Measurements from ENCODE around the gene ARHGEF9. TPM values are rescaled to one million over a fixed set of nuclear protein-coding genes. Genes with fewer than 3 reads are reported as not detected.

ARHGEF9 gene
- total and polyA plus RNA-seq, 10 of the 15 experiments (the other 5 are each of a cell fraction or from before 2014, with no cell fraction given) = 3.2 to 25.2 (median 14.3) TPM

- ATAC-seq (peak; percentile 96), DNase-seq (ENCODE audit: low read depth, low spot score) (peak; percentile 73), FAIRE-seq (no peak)
- 30% methylated on average over 44 of the region's 44 CpGs for WGBS (ENCODE audit: insufficient coverage, insufficient replicate concordance, low lambda C conversion rate, missing lambda C conversion rate)
- H3K4me1 ChIP-seq (ENCODE audit: control insufficient read depth, insufficient read depth, low read length) = peaks cover 4% of the 10 kb centered on the region; the same call in 1 of the 2 replicates
- no peaks in the 10 kb centered on the region for H3K27me3 ChIP-seq (replicated peaks in 1 of 2; ENCODE audit: control insufficient read depth in 2 of 2, insufficient read depth in 2 of 2, low read length in 1 of 2)
- ChIA-PET CTCF (interaction anchor here (2.4 kb wide), 1 partner anchor 68 kb away, joined by 8 read pairs; no protein-coding TSS in a partner anchor), RAD21 (ENCODE audit: unreplicated experiment) (interaction anchor here (0.7 to 1.8 kb wide), 2 partner anchors 12 to 55 kb away, joined by 5 read pairs; no protein-coding TSS in a partner anchor), POLR2A (interaction anchor here (1.1 to 3.5 kb wide), 3 partner anchors 11 to 408 kb away, joined by 3 to 24 read pairs (median 4); no protein-coding TSS in a partner anchor), SMC1A (ENCODE audit: uncharacterized antibody, unreplicated experiment) (interaction anchor here (1.1 kb wide), 2 partner anchors 11 to 13 kb away, joined by 3 to 5 read pairs; no protein-coding TSS in a partner anchor)
- no peaks in the 10 kb centered on the region for H3K36me3 ChIP-seq (ENCODE audit: control insufficient read depth in 2 of 2, insufficient read depth in 2 of 2, low read length in 1 of 2)
- H4K20me1 ChIP-seq (ENCODE audit: control insufficient read depth, insufficient read depth) = no peaks in the 10 kb centered on the region
- H2AFZ ChIP-seq (ENCODE audit: control insufficient read depth, low read depth, low read length) = peak overlapping the region; percentile 55
- peaks cover 26% of the 10 kb centered on the region for H3K79me2 ChIP-seq (ENCODE audit: control insufficient read depth, insufficient read depth, low read length)
- peak overlapping the region; percentile 90 for H3K9ac ChIP-seq (ENCODE audit: control insufficient read depth, insufficient read depth, low read length)
- peak overlapping the region; percentile 94 for H3K4me2 ChIP-seq (ENCODE audit: control insufficient read depth, insufficient read depth)
- no peaks in the 10 kb centered on the region for H3K9me3 ChIP-seq (replicated peaks; ENCODE audit: control insufficient read depth, insufficient read depth, low read length)
- peak overlapping the region; percentile 90 for H3K27ac ChIP-seq (ENCODE audit: control insufficient read depth, insufficient read depth)
- intact Hi-C loops (cut with micrococcal nuclease; ENCODE audit: unreplicated experiment) = loop anchor here (5.0 to 10.0 kb wide), 2 partner anchors 403 to 450 kb away; partner anchors contain the start of genes AMER1 and SPIN4
- peak overlapping the region; percentile 71 for H3K4me3 ChIP-seq
- in situ Hi-C loops (cut with MboI) = no loop called here
- BruUV-seq (replicated peaks) = no TSS peak
- TF ChIP-seq ZBTB33 (IDR thresholded peaks at IDR 0.05) (no peak), ATF3 (IDR thresholded peaks at IDR 0.05; ENCODE audit: borderline replicate concordance, extremely low read depth, low read depth, low read length) (no peak), IKZF1 (conservative IDR thresholded peaks at IDR 0.05) (peak; percentile 33; the same call in 1 of the 2 replicates), HDAC2 (IDR thresholded peaks at IDR 0.05) (no peak), EGR1 (IDR thresholded peaks at IDR 0.05; ENCODE audit: borderline replicate concordance in 1 of 2, low read depth in 2 of 2, low read length in 2 of 2) (peak in 1 of 2 experiments; percentile 54; a peak in 1 of 3 replicates), TCF3 (IDR thresholded peaks at IDR 0.05; ENCODE audit: borderline replicate concordance, insufficient read depth, low read depth, low read length) (no peak), ATF7 (IDR thresholded peaks at IDR 0.05; ENCODE audit: low read depth) (no peak), PAX8 (IDR thresholded peaks at IDR 0.05) (no peak), PML (IDR thresholded peaks at IDR 0.05; ENCODE audit: low read length) (peak; percentile 73; the same call in 1 of the 2 replicates), CBX5 (IDR thresholded peaks at IDR 0.05; ENCODE audit: low read depth) (no peak), CHD1 (IDR thresholded peaks at IDR 0.05; ENCODE audit: low read depth, low read length) (no peak), ELK1 (IDR thresholded peaks at IDR 0.05; ENCODE audit: low read depth, low read length) (no peak), BHLHE40 (IDR thresholded peaks at IDR 0.05; ENCODE audit: borderline replicate concordance in 1 of 2, low read depth in 2 of 2, low read length in 1 of 2) (peak; percentile 71 to 92; a peak in 3 of 4 replicates), KLF5 (IDR thresholded peaks at IDR 0.05; ENCODE audit: partially characterized antibody) (no peak), PRDM15 (CRISPR knock-in tag; IDR thresholded peaks at IDR 0.05) (no peak), MTA2 (IDR thresholded peaks at IDR 0.05; ENCODE audit: low read depth) (no peak)
These were observed 30.0 kb downstream of the ARHGEF9 start for GRCh38 chrX:63754860-63755579.
